SKM-1 treated with dmso at 0.1 percent for 144 hours (cell line): ENCODE results near the gene PHACTR1.
A peak's percentile ranks its signal among the peaks of the same experiment; 100 is the strongest.
"Not testable (repeated sequence)": the region's sequence is repeated elsewhere in the genome, so short reads cannot be mapped to it uniquely, and the experiment has no call there.

Experiments
- DNase-seq: peaks from one replicate; lab custom pipeline; 2025; ENCODE audit not compliant: unreplicated experiment; lab: John Stamatoyannopoulos, UW

Gene PHACTR1

GRCh38 chr6:13096084-13096483, 379.5 kb downstream of the PHACTR1 start:
- DNase-seq, result no peak

DNA sequence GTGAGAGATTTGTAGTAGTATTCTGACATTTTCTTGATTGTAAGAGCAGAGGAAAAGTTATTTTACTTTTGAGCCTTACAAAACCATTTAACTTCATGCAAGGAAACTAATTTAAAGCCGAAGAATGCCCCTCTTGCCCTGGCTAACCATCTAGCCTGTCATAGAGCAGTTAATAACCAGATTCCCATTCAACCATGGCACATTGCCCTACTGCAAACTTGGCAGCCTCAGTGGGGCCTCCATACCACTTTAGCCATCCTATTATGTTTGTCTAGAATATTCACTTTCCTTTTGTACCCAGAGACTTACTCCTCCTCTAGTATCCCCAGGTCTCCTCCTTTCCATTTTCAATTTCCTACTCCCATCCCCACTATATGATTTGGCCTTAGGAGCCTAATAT, 380.9 kb downstream of the PHACTR1 start:
- no peak for DNase-seq

GRCh38 chr6:13098006-13098405, 381.4 kb downstream of the PHACTR1 start:
- DNase-seq, result no peak

- no peak for DNase-seq
Measured at GRCh38 chr6:13098793-13099570, 382.4 kb downstream of the PHACTR1 start.

- DNase-seq, result no peak
Measured at GRCh38 chr6:13099771-13100170, 383.2 kb downstream of the PHACTR1 start.

DNA sequence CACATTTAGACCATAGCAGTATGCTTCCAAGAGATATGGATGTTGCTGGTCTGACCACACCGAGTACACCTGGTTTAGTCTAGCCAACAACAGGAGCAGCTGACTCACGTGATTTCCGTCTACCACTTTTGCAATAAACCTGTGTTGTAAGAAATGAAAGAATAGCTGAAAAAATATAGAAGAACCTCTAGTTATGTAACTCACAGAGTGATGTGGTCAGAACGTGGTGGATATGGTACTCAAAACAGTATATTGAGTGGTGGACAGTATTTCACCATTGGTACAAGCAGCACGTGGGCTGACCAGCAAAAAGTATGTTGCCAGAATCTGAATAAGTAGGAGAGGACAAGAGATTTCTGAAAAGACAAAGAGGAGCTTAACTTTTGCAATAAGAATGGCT, 384.8 kb downstream of the PHACTR1 start:
- DNase-seq, result peak; percentile 75

- DNase-seq, result no peak
Measured at GRCh38 chr6:13101985-13102384, 385.4 kb downstream of the PHACTR1 start.

DNA sequence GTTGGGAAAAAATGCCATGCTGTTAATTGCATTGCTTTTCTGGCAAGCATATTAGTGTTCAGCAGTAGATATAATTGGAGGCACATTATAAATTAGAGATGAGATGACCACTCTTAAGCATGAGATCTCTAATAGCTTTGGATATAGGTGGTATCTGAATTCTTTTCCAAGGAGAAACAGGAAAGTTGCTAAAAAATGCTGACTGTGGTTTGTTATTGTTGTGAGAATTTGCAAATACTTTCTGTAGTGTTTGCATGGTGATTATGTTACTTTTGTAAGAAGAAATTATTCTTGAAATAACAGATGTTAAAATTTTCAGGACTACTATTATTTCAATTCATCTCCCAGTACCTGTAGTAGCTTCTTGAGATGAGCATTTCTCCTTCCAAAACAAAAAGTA, 386.6 kb downstream of the PHACTR1 start:
- DNase-seq, result no peak

DNA sequence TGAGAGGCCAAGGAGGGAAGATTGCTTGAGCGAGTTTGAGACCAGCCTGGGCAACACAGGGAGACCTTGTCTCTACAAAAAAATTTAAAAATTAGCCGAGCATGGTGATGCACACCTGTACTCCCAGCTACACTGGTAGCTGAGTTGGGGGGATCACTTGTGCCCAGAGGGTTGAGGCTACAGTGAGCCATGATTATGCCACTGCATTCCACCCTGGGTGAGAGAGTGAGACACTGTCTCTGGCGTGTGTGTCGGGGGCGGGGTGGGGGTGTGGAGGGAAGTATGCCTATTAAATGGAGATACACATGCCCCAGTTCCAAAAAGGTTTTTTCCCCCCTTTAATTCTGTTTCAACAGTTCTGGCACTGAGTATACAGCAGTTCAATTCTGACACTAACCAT, 388.6 kb downstream of the PHACTR1 start:
- no peak for DNase-seq

- no peak for DNase-seq
Measured at GRCh38 chr6:13112921-13113320, 396.4 kb downstream of the PHACTR1 start.

DNA sequence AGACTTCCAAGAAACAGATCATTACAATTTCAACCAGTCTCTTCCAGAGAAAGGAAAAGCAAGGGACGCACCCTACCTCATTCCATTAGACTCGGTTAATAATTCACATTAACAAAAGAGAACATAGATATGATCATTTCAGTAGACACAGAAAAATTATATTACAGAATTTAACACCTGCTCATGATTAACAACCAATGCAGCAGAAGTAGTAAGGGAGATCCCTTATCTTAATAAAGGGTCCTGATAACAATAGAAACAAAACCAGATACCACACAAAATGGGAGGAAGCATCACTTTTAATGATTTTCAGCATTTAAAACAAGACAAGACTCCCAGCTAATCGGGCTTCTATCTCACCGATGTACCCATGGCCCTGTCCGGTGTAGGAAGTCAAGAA, 396.8 kb downstream of the PHACTR1 start:
- no peak for DNase-seq

DNA sequence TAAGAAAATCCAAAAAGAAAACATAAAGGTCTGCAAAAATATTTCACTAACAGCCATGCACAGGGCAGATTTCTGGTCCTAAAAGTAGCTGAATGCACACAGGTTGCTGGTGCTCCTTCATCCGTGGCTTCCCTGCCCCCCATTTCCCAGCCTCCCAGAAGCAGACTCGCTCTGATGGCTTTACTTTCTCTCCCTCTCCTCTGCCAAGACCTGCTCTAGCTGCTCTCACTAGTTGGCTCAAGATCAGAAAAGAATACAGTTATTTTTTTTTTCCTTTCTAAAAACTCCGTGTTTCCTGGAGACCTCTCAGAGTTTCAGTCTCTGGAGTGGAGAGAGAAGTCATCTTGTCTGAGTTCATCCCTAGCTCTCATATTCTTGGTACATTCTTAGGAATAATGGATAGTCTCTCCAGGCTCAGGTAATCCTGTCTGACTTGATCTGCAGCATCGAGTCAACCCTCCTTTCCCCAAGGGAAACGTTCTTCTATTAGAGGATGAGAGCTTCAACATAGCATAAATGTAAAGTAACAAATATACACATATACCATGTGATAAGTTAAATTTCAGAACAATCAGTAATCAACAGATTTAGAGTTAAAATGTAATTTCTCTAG, 397.5 kb downstream of the PHACTR1 start:
- DNase-seq, result no peak

DNA sequence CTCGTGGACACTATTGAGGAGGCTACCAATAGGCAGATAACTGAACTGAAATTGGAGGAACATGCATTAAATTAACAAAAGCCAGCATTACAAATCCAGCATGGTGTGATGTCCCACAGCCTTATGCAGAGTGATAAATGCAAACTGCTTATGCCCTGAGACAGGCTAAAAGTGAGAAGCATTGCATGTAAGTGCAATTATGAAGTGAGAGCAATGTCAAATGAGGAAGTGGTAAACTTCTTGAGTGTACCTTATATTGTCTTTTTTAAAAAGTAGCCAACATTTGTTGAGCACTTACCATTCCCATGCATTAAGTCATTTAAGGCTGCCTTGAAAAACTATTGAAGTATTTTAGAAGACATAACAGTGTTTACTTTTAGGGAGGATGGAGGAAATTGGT, 399.6 kb downstream of the PHACTR1 start:
- peak; percentile 59 for DNase-seq

GRCh38 chr6:13117570-13117969, 401.0 kb downstream of the PHACTR1 start:
- no peak for DNase-seq

DNA sequence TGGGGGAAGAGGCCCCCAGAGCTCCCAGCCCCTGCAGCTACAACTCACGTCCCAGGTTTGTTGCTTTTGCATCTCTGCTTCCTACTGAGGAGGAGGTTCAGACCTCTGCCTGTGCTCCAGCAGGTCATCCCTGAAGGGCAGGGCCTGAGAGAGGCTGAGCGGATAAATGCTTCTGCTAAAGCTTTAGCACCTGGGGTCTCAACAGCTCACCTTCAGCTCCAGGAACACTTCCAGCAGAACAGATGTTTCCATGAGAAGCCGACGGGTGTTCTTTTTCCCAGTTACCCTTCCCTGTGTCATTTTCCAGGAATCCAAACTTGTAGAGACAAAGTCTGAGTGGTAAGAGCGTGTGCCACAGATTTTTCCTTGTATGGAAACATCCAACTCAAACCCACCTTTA, 403.0 kb downstream of the PHACTR1 start:
- DNase-seq, result no peak

- DNase-seq, result no peak
Measured at GRCh38 chr6:13120483-13121482, 404.2 kb downstream of the PHACTR1 start.

- no peak for DNase-seq
Measured at GRCh38 chr6:13124131-13124530, 407.6 kb downstream of the PHACTR1 start.

- no peak for DNase-seq
Measured at GRCh38 chr6:13125841-13126240, 409.3 kb downstream of the PHACTR1 start.

DNA sequence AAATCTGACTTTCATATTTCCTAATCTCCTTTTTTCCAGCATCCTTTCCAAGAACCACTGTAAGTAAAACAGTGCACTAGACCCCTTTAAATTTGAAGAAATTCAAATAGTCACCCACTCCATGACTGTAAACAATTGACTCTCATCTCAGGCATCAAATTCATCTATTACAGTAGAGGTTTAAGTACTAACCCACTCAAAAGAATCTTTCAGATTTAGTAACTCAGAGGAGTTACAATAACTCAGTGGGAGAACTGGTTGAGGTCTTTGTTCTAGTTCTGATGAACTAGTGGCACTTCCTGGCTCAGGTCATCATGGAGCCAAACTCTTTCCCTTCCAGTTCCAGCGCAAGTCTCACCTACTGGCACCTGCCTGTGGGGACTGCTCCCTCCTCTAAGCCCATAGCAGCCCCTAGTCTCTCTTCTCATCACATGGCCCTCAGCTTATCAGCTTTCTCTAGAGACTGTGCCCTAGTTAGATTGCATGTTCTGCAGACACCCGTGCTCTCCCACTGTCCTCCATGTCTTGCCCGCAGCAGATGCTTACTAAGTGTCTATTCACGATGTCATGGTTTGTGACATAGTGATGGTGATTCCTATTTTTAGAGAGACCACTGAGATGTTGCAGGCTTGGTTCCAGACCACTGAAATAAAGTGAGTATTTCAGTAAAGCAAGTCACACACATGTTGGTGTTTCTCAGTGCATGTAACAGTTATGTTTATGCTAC, 415.5 kb downstream of the PHACTR1 start:
- DNase-seq, result no peak

GRCh38 chr6:13133894-13134293, 417.3 kb downstream of the PHACTR1 start:
- DNase-seq, result not testable (repeated sequence)

GRCh38 chr6:13135152-13135551, 418.6 kb downstream of the PHACTR1 start:
- DNase-seq, result no peak
